ENCODE measurements around the gene KCNQ1. TPM values are rescaled to one million over a fixed set of nuclear protein-coding genes. Genes with fewer than 3 reads are reported as not detected.

The KCNQ1 gene
- total and polyA plus RNA-seq, 2 experiments from 2014 or later = not detected

GRCh38 chr11:2507212-2507901 lies 62.5 kb downstream of the KCNQ1 start:
- no peak for DNase-seq
- H3K4me1 ChIP-seq (ENCODE audit: insufficient read depth) = no peaks in the 10 kb centered on the region
- no peak overlapping the region for H3K27ac ChIP-seq
- H3K36me3 ChIP-seq (ENCODE audit: low read depth) = no peaks in the 10 kb centered on the region
- H3K9me2 ChIP-seq (ENCODE audit: insufficient read depth) = no peaks in the 10 kb centered on the region
- WGBS, 2 experiments (ENCODE audit: low coverage in 1 of 2, low lambda C conversion rate in 2 of 2, missing lambda C conversion rate in 2 of 2) = 61 to 66% methylated on average over 12 to 13 of the region's 13 CpGs
- TF ChIP-seq EZH2phosphoT487 (IDR thresholded peaks at IDR 0.05; ENCODE audit: insufficient read depth, low read depth) (no peak), EZH2 (IDR thresholded peaks at IDR 0.05; ENCODE audit: insufficient read depth, poor library complexity, severe bottlenecking) (no peak)
- H4K20me1 ChIP-seq (ENCODE audit: insufficient read depth) = no peaks in the 10 kb centered on the region
- H3K79me2 ChIP-seq (ENCODE audit: insufficient read depth) = no peaks in the 10 kb centered on the region
- no peaks in the 10 kb centered on the region for H3F3A ChIP-seq (ENCODE audit: insufficient read depth)
- in situ Hi-C loops (cut with MboI) = no loop called here
- H3K9me3 ChIP-seq (ENCODE audit: low read depth) = no peaks in the 10 kb centered on the region
- no peak overlapping the region for H3K4me2 ChIP-seq (ENCODE audit: unreplicated experiment)
- no peak overlapping the region for H3K9ac ChIP-seq
- no peak overlapping the region for H2AFZ ChIP-seq
- H3K27me3 ChIP-seq (replicated peaks; ENCODE audit: insufficient read depth) = peaks cover 35% of the 10 kb centered on the region
- H3K4me3 ChIP-seq = no peak overlapping the region

GRCh38 chr11:2507945-2508749 lies 63.3 kb downstream of the KCNQ1 start:
- Histone ChIP-seq H3K4me3 (no peak overlapping the region), H3K9me3 (ENCODE audit: low read depth) (no peaks in the 10 kb centered on the region), H3K4me2 (ENCODE audit: unreplicated experiment) (no peak overlapping the region), H3K9ac (no peak overlapping the region), H3K27me3 (replicated peaks; ENCODE audit: insufficient read depth) (peaks cover 35% of the 10 kb centered on the region), H3K36me3 (ENCODE audit: low read depth) (no peaks in the 10 kb centered on the region), H3K27ac (no peak overlapping the region), H3K9me2 (ENCODE audit: insufficient read depth) (no peaks in the 10 kb centered on the region), H2AFZ (no peak overlapping the region), H4K20me1 (ENCODE audit: insufficient read depth) (no peaks in the 10 kb centered on the region), H3K79me2 (ENCODE audit: insufficient read depth) (no peaks in the 10 kb centered on the region), H3F3A (ENCODE audit: insufficient read depth) (no peaks in the 10 kb centered on the region), H3K4me1 (ENCODE audit: insufficient read depth) (no peaks in the 10 kb centered on the region)
- TF ChIP-seq EZH2 (IDR thresholded peaks at IDR 0.05; ENCODE audit: insufficient read depth, poor library complexity, severe bottlenecking) = no peak
- TF ChIP-seq EZH2phosphoT487 (IDR thresholded peaks at IDR 0.05; ENCODE audit: insufficient read depth, low read depth) = no peak
- in situ Hi-C loops (cut with MboI) = no loop called here
- DNase-seq = no peak
- WGBS, 2 experiments (ENCODE audit: low coverage in 1 of 2, low lambda C conversion rate in 2 of 2, missing lambda C conversion rate in 2 of 2) = 37 to 38% methylated on average over 11 to 12 of the region's 12 CpGs

DNA sequence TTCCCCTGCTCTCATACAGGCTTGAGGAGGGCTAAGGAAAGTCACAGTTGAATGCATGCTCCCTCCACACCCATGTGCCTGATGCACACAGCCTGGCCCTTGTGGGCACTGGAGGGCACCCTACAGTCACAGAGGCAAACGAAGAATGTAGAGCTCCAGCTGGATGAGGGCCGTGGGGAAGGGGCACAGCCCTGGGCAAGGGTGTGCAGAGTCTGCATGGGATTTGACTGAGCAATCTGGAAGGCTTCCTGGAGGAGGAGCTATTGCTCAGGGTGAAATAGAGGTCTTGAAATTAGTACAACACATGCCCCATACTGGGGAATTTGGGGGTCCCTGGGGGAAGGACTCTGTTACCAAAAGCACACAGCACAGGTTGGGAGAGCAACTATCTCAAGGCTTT lies 64.0 kb downstream of the KCNQ1 start:
- DNase-seq = no peak
- 6 to 8% methylated on average over 2 of the region's 2 CpGs for WGBS, 2 experiments (ENCODE audit: low coverage in 1 of 2, low lambda C conversion rate in 2 of 2, missing lambda C conversion rate in 2 of 2)
- H3K4me2 ChIP-seq (ENCODE audit: unreplicated experiment) = no peak overlapping the region
- no peaks in the 10 kb centered on the region for H3F3A ChIP-seq (ENCODE audit: insufficient read depth)
- H4K20me1 ChIP-seq (ENCODE audit: insufficient read depth) = no peaks in the 10 kb centered on the region
- no peak overlapping the region for H3K27ac ChIP-seq
- in situ Hi-C loops (cut with MboI) = no loop called here
- no peaks in the 10 kb centered on the region for H3K9me2 ChIP-seq (ENCODE audit: insufficient read depth)
- H2AFZ ChIP-seq = no peak overlapping the region
- H3K9me3 ChIP-seq (ENCODE audit: low read depth) = no peaks in the 10 kb centered on the region
- H3K36me3 ChIP-seq (ENCODE audit: low read depth) = no peaks in the 10 kb centered on the region
- no peaks in the 10 kb centered on the region for H3K4me1 ChIP-seq (ENCODE audit: insufficient read depth)
- H3K9ac ChIP-seq = no peak overlapping the region
- H3K4me3 ChIP-seq = no peak overlapping the region
- no peaks in the 10 kb centered on the region for H3K79me2 ChIP-seq (ENCODE audit: insufficient read depth)
- H3K27me3 ChIP-seq (replicated peaks; ENCODE audit: insufficient read depth) = peaks cover 35% of the 10 kb centered on the region
- TF ChIP-seq EZH2phosphoT487 (IDR thresholded peaks at IDR 0.05; ENCODE audit: insufficient read depth, low read depth) (no peak), EZH2 (IDR thresholded peaks at IDR 0.05; ENCODE audit: insufficient read depth, poor library complexity, severe bottlenecking) (no peak)

DNA sequence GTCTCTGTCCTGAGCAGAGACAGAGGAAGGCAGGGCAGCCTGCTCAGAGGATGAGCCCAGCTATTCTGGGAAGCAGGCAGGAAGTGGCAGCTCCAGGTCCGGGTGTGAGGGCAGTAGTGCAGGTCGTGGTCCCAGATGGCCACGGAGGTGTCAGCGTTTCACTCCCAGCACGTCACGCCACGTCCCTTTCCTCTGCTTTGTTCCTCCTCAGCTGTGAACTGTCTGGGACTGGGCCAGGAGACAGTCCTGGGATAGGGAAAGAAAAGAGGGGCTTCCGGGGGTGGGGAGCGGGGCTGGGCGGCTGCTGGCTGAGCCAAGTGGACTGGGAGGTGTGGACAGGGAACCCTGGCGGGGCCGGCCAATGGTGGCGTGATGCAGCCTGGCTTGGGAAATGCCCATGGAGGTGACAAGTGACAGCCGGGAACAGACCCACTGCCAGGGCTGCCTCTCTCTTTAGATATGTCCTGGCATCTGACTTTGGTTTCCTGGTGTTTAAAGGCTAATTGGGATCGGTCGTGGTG lies 64.7 kb downstream of the KCNQ1 start:
- Histone ChIP-seq H3K4me2 (ENCODE audit: unreplicated experiment) (no peak overlapping the region), H3K27ac (no peak overlapping the region), H3K9me2 (ENCODE audit: insufficient read depth) (no peaks in the 10 kb centered on the region), H3K4me3 (no peak overlapping the region), H3K4me1 (ENCODE audit: insufficient read depth) (no peaks in the 10 kb centered on the region), H3K79me2 (ENCODE audit: insufficient read depth) (no peaks in the 10 kb centered on the region), H3K27me3 (replicated peaks; ENCODE audit: insufficient read depth) (peaks cover 35% of the 10 kb centered on the region), H2AFZ (no peak overlapping the region), H3K9ac (no peak overlapping the region), H3F3A (ENCODE audit: insufficient read depth) (no peaks in the 10 kb centered on the region), H3K9me3 (ENCODE audit: low read depth) (no peaks in the 10 kb centered on the region), H3K36me3 (ENCODE audit: low read depth) (no peaks in the 10 kb centered on the region), H4K20me1 (ENCODE audit: insufficient read depth) (no peaks in the 10 kb centered on the region)
- in situ Hi-C loops (cut with MboI) = no loop called here
- 35 to 39% methylated on average over 10 to 16 of the region's 16 CpGs for WGBS, 2 experiments (ENCODE audit: low coverage in 1 of 2, low lambda C conversion rate in 2 of 2, missing lambda C conversion rate in 2 of 2)
- no peak for DNase-seq
- TF ChIP-seq EZH2 (IDR thresholded peaks at IDR 0.05; ENCODE audit: insufficient read depth, poor library complexity, severe bottlenecking) (no peak), EZH2phosphoT487 (IDR thresholded peaks at IDR 0.05; ENCODE audit: insufficient read depth, low read depth) (no peak)
